T-helper 22 cell (primary cell): Measurements from ENCODE around the gene DHRS7B.
A peak's percentile ranks its signal among the peaks of the same experiment; 100 is the strongest.
"Not testable (repeated sequence)": the region's sequence is repeated elsewhere in the genome, so short reads cannot be mapped to it uniquely, and the experiment has no call there.

ENCODE experiments used
- DNase-seq: peaks from one replicate; pipeline ENCODE4 v3.0.0-alpha.2; 2020; ENCODE audit warnings: low read depth

The DHRS7B gene

DNA sequence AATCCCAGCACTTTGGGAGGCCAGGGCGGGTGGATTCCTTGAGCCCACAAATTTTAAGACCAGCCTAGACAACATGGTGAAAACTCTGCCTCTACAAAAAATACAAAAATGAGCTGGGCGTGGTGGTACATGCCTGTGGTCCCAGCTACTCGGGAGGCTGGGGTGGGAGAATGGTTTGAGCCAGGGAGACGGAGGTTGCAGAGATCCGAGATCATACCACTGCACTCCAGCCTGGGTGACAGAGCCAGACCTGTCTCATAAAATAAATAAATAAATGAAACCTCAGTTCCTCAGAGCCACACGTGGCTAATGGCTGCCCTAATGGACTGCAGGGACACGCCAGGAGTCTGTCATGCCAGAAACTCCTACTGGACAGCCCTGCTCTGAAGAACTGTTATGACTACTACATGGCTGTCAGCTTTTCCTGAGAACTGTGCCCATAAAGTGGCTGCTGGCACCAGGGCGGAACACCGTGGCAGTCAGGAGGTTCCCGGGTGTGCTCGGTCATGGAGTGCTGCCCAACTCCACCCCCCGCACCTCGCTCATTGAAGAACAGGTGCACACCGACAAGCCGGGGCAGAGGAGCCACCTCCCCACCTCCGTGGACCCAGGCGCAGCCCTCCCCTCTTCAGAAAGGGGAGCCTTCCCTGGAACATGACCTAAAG, 82.9 kb downstream of the DHRS7B start:
- DNase-seq, result no peak

DNA sequence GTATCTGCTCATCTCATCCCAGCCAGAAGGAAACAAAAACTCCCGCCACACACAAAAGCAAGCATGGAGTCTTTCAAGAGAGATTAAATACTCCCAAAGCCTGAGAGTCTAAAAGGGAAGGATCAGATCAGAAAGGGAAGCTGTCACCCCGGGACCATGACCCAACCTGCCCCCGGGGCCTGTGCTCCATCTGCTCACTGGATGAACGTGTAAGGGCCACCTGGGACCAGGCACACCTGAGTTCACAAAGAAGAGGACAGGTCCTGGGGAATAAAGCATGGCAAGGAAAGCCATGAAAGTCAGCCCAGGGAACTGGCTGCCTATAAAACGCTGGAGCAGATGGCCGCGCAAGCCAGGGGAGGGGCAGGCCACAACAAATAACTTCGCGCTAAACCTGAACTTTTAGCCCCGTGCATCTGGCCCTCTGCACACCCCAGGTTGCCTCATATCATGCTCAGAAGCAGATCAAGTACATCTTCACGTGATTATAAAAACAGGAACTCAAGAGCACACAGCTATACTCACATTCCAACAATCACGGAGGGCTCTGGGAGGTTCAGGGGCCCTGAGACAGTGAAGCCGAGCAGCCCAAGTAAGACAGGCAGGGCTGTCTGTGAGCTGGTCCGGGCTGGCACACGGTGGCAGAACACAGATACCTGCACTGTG, 83.8 kb downstream of the DHRS7B start:
- DNase-seq, result no peak

DNA sequence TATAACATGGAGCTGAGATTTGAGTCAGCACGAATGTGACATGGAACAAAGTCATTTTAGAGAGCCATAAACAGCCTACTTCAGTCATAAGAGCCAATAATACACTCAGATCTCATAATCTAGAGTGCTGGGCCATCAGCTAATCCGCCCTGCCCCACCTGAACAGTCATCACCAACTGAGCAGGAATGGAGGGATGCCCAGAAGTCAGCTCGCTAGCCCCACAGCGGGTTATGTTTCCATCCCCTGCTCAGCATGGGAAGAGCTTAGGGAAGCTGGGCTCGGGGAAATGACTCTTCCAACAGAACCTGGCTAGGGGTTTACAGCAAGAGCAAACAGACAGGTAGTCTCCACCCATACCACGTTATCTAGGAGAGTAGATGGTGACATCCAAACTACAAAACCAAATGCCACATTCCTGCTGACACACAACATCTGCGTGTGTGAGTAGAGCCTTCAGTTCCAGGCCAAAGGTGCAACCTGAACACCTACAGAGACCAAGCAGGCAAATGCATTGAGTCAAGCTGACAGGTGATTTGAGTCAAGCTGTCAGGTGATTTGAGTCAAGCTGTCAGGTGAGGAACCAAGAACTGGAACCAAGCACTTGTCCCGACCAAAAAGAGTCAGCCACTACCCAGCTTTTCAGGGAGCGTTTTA, 85.2 kb downstream of the DHRS7B start:
- DNase-seq, result no peak

DNA sequence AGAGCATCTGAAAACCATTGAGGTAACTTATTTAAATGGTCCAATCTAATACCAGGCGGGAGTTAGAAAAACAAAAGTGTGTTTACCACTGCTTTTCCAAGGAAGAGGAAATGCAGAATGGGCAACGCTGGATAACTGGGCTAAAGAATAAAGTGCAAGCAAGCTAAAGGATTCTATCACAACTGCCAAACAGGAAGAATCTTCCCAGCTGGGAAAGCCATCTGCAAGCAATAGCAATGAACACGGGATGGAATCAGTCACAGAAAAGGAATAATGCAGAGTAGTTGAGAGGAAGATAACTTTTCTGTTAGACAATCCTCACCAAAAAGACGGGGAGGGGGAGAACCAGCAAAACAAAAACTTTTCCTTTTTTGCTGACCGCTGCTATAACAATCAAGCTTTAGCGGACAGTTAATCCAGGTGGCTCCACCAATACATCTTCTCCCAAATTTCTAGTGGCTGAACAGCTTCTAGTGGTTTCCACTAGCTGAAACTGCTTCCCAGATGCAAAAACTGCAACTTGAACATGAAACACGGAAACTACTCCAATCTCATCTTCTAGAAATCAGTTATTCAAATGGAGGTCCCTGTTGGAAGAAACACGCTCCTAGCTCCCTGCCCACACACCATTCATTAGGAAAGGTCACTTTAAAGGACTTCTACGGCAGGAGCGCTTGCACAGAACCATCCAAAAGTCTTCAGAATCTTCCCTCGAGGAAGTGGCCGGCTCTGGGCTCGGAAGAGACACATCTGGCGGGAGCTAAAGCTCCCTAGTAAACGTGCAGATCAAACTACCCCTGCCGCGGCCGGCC, 86.3 kb downstream of the DHRS7B start:
- DNase-seq, result no peak

DNA sequence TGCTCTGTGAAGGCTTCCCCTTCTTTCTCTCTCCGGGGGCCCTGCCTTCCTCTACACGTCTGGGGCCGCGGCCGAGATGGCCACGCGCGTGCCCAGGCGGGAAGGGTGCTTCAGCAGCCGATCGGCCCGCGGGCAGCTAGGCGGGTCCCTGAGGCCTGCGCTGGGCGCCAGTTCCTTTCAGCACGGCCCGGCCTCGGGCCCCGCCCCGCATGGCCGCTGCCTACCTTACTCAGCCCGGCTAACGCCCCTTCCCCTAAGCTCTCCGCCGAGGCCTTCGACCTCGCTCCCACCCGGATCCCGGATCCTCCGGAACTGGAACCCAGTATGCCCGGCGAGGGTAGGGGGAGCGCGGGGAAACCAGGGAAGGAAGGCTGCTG, 86.9 kb downstream of the DHRS7B start:
- DNase-seq, result no peak

DNA sequence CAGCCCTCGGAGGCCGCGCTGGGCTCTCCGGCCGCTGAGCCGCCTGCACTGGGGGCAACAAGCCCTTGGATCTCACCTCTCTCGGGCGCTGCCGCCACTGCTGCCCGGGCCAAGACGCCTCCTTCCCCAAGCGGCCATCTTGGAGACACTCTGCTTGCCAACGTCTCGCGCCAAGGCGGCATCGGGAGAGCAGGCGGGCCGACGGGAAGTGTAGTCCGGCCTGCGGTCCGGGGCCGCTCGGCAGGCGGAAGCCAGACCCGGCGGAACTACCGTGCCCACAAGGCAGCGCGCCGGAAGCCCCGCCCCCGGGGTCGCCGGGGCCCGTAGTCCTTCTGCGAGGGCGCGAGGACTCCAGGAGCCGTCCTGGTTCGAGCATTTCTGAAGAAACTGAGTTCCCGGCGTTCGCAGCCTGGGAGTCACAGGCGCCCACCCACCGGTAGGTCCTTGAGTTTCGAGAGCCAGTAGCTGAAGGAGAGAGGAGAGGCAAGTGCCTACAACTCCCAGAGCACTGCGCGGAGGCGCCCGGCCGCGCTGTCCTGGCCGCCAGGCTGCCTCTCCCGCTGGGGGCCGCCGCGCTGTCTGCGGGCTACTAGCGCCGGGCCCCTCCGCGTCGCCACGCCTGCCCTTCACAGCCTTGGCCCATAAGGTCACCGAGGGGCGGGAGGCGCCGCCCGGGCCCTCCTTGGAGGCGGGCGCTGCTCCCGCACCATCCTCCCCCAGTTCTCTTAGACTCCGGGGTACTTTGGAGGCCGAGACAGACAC, 87.4 kb downstream of the DHRS7B start, which contains the start of gene TMEM11:
Gene TMEM11, minus strand, starts transcription at position 147 of the 762 bp plus-strand sequence. Its CDS starts 9 bp downstream, at position 138.
- peak; percentile 91 for DNase-seq

DNA sequence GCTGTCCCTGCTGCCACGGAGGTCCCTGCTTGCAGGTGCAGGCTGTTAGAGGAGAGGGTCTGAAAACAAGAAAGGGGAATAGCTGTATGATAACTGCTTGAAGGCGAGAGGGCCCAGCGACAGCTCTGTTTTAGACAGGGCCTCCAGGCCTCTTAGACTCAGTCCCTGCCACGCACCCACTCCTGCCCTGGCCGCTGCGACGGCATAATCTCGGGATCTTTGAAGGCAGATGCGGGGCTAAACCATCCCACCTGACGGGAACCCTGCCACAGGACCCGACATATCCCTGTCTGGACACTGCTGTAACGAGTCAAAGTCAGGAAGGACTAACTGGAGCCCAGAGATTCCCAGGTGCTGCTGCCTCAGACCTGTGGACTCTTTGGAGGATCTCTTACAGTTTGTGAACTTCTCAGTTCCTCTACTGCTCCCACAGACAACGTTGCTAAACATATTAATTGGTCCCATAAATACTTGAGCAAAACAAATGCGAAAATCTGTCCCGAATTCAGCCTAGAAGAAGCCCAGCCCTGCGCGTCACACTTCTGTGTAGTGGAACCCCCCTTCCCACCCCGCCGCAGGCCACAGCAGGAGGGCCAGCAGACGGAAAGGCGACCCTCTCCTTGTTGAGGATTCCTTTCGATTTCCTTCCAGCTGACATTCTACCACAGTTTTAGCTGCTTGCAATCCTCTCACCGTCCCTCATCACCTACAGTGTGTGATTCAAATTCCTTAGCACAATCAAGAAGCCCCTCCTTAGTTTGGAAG, 88.2 kb downstream of the DHRS7B start:
- no peak for DNase-seq

DNA sequence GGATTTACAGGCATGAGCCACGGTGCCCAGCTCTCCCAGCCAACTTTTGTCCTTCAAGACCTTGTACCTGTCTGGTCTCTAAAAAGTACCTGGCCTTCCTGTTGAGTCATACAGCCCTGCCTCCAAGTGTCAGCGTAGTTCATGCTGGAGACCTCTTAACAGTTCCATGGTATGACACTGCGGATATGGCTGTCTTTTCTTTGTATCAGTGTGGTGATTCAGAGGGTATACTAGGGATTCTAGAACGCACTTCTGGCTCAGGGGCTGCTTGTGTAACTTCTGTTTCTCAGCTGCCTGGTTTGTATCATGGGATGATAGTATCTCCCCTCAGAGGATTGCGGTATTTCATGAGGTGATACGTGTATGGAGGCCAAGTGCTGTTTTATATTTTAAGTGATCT, 89.2 kb downstream of the DHRS7B start:
- no peak for DNase-seq

DNA sequence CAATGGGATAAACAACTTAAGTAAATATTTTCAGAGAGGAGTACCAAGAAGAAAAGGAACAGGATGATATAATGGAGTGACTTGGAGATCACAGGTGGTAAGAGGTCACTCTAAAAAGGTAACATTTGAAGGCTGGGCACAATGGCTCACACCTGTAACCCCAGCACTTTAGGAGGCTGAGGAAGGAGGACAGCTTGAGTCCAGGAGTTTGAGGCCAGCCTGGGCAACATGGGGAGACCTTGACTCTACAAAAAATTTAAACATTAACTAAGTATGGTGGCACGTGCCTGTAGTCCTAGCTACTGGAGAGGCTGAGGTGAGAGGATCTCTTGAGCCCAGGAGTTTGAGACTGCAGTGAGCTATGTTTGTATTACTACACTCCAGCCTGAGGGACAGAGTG, 90.6 kb downstream of the DHRS7B start:
- DNase-seq, result no peak

DNA sequence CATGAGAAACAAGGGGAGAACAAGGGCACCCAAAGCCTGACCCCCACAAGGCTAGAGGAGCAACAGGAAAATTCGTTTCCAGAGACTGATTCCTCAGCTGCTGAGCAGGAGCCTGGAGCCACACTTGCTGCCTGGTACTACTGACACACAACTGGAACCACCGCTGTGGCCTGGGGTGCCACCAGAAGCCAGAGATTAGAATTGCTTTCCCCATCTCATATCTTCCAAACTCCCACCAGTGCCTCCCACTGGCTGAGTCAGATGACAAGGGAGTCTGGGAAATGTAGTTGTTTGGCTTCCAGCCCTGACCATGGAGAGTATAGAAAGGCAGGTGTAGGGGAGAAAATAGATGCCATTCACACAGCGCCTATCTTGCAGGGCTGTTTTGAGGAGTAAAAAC, 91.3 kb downstream of the DHRS7B start:
- DNase-seq, result no peak

DNA sequence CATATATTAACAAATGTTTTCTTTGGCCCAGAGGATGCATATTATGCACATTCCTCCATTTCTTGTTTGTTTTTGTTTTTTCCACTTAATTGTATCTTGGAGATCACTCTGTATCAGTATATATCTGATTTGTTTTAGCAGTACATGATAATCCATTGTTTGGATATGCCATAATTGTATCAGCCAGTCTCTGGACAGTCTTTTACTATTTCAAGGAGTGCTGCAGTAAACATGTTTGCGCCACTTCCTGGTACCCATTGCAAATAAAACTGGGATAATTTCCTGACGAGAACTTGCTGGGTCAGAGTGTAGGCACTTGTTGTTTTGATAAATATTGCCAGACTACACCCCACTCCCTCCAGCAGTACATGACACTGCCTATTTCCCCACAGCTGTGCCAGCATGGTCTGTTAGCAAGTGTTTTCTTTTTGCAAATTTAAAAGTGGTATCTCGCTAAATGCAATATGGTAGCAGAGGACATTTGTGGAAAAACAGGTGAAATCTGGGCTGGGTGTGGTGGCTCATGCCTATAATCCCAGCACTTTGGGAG, 92.1 kb downstream of the DHRS7B start:
- DNase-seq, result no peak

DNA sequence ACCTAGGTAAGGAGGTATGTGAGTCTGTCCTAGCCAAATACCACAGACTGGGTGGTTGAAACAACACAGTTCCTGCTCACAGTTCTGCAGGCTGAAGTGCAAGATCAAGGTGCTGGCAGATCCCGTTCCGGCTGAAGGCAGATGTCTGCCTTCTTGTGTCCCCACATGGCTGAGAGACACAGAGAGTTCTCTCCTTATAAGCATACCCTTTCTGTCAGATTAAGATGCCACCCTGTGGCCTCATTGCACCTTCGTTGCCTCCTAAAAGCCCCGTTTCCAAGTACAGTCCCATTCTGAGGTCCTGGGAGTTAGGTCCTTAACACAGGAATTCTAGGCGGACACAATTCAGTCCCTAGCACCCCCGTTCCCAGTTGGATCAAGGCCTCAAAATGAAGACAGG, 96.3 kb downstream of the DHRS7B start:
- DNase-seq, result no peak

DNA sequence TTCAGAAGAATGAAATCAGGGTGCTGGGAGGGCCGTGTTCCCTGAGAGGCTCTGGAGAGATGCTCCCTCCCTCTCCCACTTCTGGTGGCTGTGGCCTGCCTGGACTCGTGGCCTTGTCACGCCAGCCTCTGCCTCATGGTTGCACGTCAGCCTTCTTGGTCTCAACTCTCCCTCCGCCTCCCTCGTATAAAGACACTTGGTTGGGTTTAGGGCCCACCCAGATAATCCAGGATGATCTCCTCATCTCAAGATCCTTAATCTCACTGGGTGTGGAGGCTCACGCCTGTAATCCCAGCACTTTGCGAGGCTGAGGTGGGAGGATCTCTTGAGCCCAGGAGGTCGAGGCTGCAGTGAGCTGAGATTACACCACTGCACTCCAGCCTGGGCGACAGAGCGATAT, 100.5 kb downstream of the DHRS7B start:
- not testable (repeated sequence) for DNase-seq

DNA sequence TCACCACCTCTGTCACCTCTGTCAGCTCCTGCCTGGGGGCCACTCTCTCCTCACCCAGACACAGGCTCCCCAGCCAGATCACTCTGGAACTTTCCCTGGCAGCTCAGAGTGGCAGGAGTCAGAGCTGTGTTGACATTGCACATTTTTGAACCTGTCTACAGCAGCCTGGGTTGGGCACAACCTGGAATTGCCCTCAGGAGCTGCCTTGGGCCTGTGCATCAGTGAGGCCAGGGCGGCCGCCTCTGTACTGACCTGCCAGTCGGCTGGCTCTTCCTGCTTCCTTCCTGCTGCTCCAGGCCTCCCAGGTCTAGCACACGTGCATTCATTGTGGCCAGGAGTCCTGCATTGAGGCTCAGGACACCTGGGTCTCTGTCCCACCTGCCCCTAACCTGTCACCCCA, 101.3 kb downstream of the DHRS7B start:
- no peak for DNase-seq

DNA sequence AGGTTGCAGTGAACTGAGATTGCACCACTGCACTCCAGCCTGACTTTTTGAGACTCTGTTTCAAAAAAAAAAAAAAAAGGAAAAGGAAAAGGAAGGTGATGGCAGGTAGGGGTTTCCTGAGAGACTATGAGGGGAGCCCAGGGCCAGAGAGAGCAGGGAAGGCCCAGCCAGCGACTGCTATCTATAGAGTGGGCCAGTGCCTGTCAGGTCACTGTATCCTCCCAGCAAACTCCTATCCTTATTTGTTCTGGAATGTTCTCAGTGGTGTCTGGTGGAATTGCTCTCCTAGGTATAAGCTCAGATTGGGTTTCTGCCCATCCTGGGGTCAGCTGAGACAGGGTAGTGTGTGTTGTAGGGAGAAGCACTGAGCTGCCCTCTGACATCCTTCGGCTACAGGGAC, 102.1 kb downstream of the DHRS7B start:
- DNase-seq, result no peak

DNA sequence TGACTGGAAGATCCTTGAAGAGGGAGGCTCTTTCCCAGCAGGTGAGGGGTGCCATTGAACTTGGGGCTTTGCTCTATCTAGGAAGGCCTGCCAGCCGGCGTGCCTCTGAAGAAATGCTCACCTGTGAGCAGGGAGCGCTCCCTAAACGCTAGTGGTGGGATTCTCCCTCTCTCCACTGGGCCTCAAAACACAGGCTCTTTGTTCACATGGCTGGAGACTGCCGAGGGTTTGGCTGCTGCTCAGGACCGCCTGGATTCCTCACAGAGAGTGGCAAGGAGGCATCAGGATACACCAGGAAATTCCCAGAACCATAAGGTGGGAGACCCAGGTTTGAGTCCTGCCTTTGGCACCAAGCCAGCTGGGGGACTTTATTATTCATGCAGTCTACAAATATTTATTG, 104.8 kb downstream of the DHRS7B start:
- DNase-seq, result no peak

DNA sequence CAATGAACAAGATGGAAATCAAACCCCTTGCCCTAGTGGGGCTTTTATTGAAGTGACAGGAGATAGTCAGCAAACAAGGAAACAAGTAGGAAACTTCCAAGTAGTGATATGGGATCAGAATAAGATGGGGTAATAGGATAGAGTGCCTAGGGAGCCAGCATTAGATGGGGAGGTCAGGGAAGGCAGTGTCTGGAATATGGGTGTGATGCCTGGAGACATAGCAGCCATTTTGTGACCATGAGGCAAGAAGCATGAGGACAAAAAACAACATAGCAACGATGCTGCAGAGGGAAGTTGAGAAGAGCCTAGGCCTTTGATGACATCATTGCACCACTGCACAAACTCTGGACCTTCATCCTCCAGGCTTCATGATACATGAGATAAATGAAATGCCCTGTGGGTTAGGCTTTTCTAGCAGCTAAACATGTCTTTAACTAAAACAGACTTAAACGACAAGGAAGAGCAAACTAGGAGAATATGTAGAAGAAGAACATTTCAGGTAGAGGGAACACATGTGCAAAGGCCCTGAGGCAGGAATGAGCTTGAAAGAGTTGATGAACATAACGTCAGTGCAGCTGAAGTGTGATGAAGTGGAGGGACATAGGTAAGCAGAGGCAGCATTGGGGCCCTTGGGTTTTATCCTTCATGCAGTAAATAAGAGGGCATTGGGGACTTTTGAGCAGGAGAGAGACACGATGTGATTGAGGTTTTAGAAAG, 105.4 kb downstream of the DHRS7B start:
- DNase-seq, result no peak

DNA sequence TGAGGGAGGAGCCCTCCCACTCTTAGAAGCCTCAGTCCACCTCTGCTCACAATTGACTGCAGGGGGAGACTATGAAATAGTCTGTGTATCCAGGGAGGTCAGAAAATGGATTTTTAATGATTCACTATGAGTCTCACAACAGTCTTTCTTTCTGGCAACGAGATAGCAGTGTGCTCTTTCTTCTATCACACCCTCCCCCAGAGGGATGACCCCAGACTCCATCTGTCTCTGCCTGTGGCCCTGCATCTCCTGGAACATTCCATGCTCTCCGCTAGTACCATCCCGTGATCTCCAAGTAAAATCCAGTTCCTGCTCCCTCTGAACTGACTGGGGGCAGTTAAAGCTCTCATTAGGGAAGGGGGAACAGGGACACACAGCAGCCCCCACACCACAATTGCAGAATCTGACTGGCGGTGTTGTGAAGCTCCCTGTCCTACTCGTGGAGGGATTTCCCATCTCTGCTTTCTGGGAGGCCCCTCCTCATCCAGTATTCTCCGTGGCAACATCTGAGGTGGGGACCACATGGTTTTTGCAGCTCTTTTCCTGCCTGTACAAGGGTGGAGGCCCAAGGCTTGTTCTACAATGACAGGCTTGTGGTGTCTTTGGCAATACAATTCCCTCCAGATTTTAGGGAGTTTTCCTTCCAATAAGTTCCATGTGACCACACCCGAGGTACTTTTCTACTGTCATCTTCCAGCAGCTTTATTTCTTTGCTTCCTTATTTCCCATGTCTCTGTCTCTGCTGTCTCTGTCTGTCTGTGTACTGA, 107.0 kb downstream of the DHRS7B start:
- no peak for DNase-seq

DNA sequence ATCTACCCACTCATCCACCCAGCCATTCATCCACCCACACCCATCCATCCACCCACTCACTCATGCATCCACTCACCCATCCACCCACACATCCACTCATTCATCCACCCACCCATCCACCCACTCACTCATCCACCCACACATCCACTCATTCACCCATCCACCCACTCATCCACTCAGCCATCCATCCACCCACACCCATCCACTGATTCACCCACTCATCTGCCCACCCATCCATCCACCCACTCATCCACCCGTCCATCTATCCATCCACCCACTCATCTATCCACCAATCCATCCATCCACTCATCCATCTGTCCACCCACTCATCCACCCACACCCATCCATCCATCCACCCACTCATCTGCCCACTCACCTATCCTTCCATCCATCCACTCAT, 109.2 kb downstream of the DHRS7B start:
- DNase-seq, result no peak
